ENCODE results near the gene INKA1.
"Not testable (repeated sequence)": the region's sequence is repeated elsewhere in the genome, so short reads cannot be mapped to it uniquely, and the experiment has no call there.

INKA1 gene

DNA sequence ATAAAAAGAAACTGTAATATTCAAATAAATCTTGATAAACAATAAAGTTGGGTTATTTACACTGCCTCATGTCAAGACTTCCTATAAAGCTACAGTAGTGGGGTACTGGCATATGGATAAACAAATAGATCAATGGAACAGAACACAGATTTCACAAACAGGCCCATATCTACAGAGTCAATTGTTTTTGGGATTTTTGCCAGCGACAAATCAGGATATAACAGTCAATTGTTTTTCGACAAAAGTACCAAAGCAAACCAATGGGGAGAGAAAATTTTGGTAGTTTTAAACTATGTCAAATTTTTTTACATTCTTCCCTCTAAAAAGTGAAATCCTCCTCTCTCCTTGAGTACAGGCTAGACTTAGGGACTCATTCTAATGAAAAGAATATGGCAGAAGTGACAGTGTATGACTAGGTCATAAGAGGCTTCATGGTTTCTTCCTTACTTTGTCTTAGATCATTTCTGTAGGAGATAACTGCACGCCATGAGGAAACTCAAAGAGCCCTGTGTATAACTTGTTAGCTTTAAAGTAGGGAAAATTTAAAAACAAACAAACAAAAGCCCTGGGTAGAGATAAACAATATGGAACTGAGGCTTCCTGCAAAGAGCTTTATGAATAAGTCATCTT is 33.7 kb upstream of the INKA1 start:
- DNase-seq (ENCODE audit: low spot score): no peak

DNA sequence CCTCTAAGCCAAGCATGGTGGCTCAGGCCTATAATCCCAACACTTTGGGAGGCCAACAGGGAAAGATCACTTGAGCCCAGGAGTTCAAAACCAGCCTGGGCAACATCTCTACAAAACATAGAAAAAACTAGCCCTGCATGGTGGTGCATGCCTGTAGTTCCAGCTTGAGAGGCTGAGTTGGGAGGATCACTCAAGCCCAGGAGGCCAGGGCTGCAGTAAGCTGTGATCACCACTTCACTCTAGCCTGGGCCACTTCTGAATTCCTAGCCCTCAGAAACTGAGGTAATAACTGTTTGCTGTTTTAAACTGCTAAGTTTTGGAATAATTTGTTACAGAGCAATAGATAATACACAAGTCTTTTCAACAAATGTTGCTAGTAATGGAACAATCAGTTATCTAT is 33.1 kb upstream of the INKA1 start:
- TF ChIP-seq, protein P1, sequence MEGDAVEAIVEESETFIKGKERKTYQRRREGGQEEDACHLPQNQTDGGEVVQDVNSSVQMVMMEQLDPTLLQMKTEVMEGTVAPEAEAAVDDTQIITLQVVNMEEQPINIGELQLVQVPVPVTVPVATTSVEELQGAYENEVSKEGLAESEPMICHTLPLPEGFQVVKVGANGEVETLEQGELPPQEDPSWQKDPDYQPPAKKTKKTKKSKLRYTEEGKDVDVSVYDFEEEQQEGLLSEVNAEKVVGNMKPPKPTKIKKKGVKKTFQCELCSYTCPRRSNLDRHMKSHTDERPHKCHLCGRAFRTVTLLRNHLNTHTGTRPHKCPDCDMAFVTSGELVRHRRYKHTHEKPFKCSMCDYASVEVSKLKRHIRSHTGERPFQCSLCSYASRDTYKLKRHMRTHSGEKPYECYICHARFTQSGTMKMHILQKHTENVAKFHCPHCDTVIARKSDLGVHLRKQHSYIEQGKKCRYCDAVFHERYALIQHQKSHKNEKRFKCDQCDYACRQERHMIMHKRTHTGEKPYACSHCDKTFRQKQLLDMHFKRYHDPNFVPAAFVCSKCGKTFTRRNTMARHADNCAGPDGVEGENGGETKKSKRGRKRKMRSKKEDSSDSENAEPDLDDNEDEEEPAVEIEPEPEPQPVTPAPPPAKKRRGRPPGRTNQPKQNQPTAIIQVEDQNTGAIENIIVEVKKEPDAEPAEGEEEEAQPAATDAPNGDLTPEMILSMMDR (IDR thresholded peaks at IDR 0.05; ENCODE audit: extremely low read depth, missing control alignments): no peak
- no peak for DNase-seq (ENCODE audit: low spot score)

More for the DNA sequence above, 33.7 kb upstream of the INKA1 start:
- TF ChIP-seq, protein P1 (IDR thresholded peaks at IDR 0.05; ENCODE audit: extremely low read depth, missing control alignments): no peak

DNA sequence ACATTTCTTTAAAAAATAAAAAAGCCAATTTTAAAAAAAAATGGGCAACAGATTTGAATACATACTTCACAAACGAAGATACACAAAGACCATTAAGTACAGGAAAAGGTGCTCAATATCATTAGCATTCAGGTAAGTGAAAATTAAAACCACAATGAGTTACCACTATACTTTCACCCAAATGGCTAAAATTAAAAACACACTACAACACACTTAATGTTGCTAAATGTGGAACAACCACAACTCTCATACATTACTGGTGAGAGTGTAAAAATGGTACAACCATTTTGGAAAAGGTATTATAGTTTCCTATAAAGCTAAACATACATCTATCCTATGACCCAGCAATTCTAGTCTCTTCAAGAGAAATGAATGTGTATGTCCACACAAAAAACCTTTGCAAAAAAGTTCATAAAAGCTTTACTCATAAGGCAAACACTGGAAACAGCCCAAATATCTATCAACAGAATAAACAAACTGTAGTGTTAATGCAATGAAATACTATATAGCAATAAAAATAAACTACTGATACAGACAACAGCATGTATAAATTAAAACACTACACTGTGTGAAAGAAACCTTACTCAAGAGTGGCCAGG is 31.6 kb upstream of the INKA1 start:
- no peak for DNase-seq (ENCODE audit: low spot score)
- TF ChIP-seq, protein P1 (IDR thresholded peaks at IDR 0.05; ENCODE audit: extremely low read depth, missing control alignments): no peak

DNA sequence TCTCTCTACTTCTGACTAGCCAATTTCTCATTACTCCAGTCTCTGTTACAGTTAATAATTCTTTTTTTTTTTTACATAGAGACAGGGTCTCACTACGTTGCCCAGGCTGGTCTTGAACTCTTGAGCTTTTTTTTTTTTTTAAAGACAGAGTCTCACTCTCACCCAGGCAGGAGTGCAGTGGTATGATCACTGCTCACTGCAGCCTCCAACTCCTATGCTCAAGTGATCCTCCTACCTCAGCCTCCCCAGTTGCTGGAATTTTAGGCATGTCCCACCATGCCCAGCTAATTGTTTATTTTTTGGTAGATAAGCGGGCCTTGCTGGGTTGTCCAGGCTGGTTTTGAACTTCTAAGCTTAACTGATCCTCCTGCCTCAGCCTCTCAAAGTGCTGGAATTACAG is 30.4 kb upstream of the INKA1 start:
- DNase-seq (ENCODE audit: low spot score): no peak
- TF ChIP-seq, protein P1 (IDR thresholded peaks at IDR 0.05; ENCODE audit: extremely low read depth, missing control alignments): no peak

DNA sequence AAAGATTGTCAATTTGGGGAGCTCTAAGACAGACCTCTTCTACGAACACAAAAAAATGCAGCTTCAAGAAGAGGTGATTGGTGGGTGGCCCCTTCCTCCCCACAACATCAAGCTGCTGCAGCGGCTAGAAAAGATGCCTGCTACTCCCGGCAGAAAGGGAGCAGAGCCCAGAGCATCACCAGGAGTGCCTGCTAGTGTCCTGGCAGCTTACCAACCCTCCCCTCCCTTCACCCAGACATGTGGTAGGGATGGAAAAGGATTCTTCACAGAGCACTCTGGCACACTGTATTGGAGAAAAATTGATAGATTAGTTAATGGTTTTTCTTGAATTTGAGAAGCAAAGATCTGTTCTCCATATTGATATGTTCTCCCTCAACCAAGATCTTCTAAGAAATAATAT is 27.5 kb upstream of the INKA1 start:
- TF ChIP-seq, protein P1 (IDR thresholded peaks at IDR 0.05; ENCODE audit: extremely low read depth, missing control alignments): no peak
- no peak for DNase-seq (ENCODE audit: low spot score)

DNA sequence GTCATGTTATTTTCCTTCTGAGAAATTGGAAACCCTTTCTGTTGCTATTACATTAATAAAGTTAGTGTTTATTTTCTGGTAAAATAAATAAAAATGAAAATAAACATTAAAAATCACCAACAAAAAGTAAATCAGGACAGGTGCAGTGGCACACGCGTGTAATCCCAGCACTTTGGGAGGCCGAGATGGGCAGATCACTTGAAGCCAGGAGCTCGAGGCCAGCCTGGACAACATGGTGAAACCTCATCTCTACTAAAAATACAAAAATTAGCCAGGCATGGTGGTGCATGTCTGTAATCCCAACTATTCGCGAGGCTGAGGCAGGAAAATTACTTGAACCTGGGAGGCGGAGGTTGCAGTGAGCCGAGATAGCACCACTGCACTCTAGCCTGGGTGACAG is 27.0 kb upstream of the INKA1 start:
- DNase-seq (ENCODE audit: low spot score): not testable (repeated sequence)

DNA sequence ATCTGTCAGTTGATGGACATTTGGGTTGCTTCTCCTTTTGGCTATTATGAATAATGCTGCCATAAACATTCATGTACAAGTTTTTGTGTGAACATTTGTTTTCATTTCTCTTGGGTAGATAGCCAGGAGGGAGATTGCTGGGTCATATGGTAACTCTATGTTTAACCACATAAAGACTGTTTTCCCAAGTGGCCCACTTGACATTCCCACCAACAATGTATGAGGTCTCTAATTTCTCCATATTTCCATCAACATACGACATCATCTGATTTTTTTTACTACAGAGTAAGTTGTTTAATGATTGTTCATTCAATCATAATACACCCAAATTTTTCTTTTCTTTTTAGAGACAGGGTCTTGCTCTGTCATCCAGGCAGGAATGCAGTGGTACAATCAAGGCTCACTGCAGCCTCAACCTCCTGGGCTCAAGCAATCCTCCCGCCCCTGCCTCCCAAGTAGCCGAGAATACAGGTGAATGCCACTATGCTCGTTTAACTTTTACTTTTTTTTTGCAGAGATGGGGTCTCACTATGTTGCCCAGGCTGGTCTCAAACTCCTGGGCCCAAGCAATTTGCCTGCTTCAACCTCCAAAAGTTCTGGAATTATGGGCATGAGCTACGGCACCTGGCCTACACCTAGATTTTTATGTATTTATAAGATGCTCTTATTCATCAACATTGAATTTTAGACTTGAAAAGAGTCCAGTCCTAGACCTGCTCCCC is 23.5 kb upstream of the INKA1 start:
- no peak for DNase-seq (ENCODE audit: low spot score)
- TF ChIP-seq, protein P1 (IDR thresholded peaks at IDR 0.05; ENCODE audit: extremely low read depth, missing control alignments): no peak

All from GM20000 (cell line).